HepG2 (cell line): ENCODE results near the gene IFITM10. TPM values are rescaled to one million over a fixed set of nuclear protein-coding genes. Genes with fewer than 3 reads are reported as not detected.

Source experiments
- ATF3 ChIP-seq: sonication (generic); formaldehyde crosslinking; IDR thresholded peaks from 2 replicates; pipeline ENCODE4 v1.4.0; 2020; ENCODE audit warnings: missing genetic modification reagents
- JUN ChIP-seq: sonication (generic); formaldehyde crosslinking; IDR thresholded peaks from 2 replicates; pipeline ENCODE4 v1.4.0; 2020; ENCODE audit warnings: mild to moderate bottlenecking, missing genetic modification reagents
- PHF8 ChIP-seq: sonication (generic); formaldehyde crosslinking; IDR thresholded peaks from 2 replicates; pipeline ENCODE4 v1.5.0; 2020; ENCODE audit warnings: missing genetic modification reagents
- PREB ChIP-seq: sonication (generic); formaldehyde crosslinking; IDR thresholded peaks from 2 replicates; pipeline ENCODE4 v1.4.0; 2020; ENCODE audit warnings: missing genetic modification reagents
- SATB2 ChIP-seq: sonication (generic); formaldehyde crosslinking; IDR thresholded peaks from 2 replicates; pipeline ENCODE4 v1.5.0; 2020; ENCODE audit warnings: missing genetic modification reagents
- SNAPC5 ChIP-seq: sonication (generic); formaldehyde crosslinking; IDR thresholded peaks from 2 replicates; pipeline ENCODE4 v1.8.1; 2023; ENCODE audit warnings: mild to moderate bottlenecking, missing genetic modification reagents, borderline replicate concordance
- SOX6 ChIP-seq, 2 experiments: fragments of 450-650 bp in 1 of 2; sonication (generic) in 1 of 2; formaldehyde crosslinking in 1 of 2; IDR thresholded peaks; 2 replicates each; pipeline versions ENCODE4 v1.4.0 to v1.6.1; 2017 to 2020; ENCODE audit warnings: antibody characterized with exemption in 1 of 2, mild to moderate bottlenecking in 1 of 2, missing genetic modification reagents in 1 of 2
- SPEN ChIP-seq: sonication (generic); formaldehyde crosslinking; IDR thresholded peaks from 2 replicates; pipeline ENCODE4 v1.5.1; 2020; ENCODE audit warnings: low read depth, mild to moderate bottlenecking, missing genetic modification reagents
- STAT6 ChIP-seq: sonication (generic); formaldehyde crosslinking; IDR thresholded peaks from 2 replicates; pipeline ENCODE4 v1.4.0; 2020; ENCODE audit warnings: missing genetic modification reagents, mild to moderate bottlenecking, borderline replicate concordance
- XRCC5 ChIP-seq: fragments of 200-400 bp; formaldehyde crosslinking; optimal IDR thresholded peaks from 2 replicates; pipeline ENCODE3; 2017; ENCODE audit warnings: mild to moderate bottlenecking, low read length
- ZBTB43 ChIP-seq: sonication (generic); formaldehyde crosslinking; conservative IDR thresholded peaks from 2 replicates; pipeline ENCODE4 v1.4.0; 2020; ENCODE audit warnings: missing genetic modification reagents
- ZNF160 ChIP-seq: sonication (generic); formaldehyde crosslinking; IDR thresholded peaks from 2 replicates; pipeline ENCODE4 v1.8.0; 2022; ENCODE audit warnings: mild to moderate bottlenecking, inconsistent platforms, missing genetic modification reagents
- ZNF275 ChIP-seq: sonication (generic); formaldehyde crosslinking; IDR thresholded peaks from 2 replicates; pipeline ENCODE4 v1.8.0; 2022; ENCODE audit warnings: missing genetic modification reagents, mild to moderate bottlenecking, inconsistent platforms, borderline replicate concordance
- ZNF414 ChIP-seq: sonication (generic); formaldehyde crosslinking; IDR thresholded peaks from 2 replicates; pipeline ENCODE4 v1.5.0; 2020; ENCODE audit warnings: missing genetic modification reagents
- ZNF660 ChIP-seq: sonication (generic); formaldehyde crosslinking; IDR thresholded peaks from 2 replicates; pipeline ENCODE4 v1.5.1; 2020; ENCODE audit warnings: mild to moderate bottlenecking, low read depth, missing genetic modification reagents, borderline replicate concordance
- ZNF879 ChIP-seq: sonication (generic); formaldehyde crosslinking; IDR thresholded peaks from 2 replicates; pipeline ENCODE4 v1.8.1; 2023; ENCODE audit warnings: missing genetic modification reagents
- ZXDC ChIP-seq: sonication (generic); formaldehyde crosslinking; IDR thresholded peaks from 2 replicates; pipeline ENCODE4 v1.5.0; 2020; ENCODE audit warnings: mild to moderate bottlenecking, missing genetic modification reagents
- polyA plus RNA-seq, 8 experiments: library from polyadenylated mRNA; depleted of rRNA in 3 of 8; stranded (reverse) in 7 of 8; unstranded in 1 of 8; fragments of >200 nt; fragmentation: Illumina TruSeq in 4 of 8; extraction: Trizol in 4 of 8; gene quantifications; 2 replicates each; pipeline versions ENCODE4 v1.2.1 to v1.2.3, GENCODE V29; 2011 to 2016; ENCODE audit warnings: low read depth in 4 of 8, missing spikeins in 1 of 8, mixed read lengths in 1 of 8; ENCODE audit not compliant: insufficient read depth in 1 of 8
- total RNA-seq, 5 experiments: library from RNA; depleted of rRNA; stranded (reverse); fragments of >200 nt; fragmentation: Illumina TruSeq; extraction: Trizol; gene quantifications; 2 replicates each; pipeline ENCODE4 v1.2.3, GENCODE V29; 2016; ENCODE audit warnings: low read depth in 1 of 5

IFITM10 gene
- total and polyA plus RNA-seq, 2 of the 13 experiments (the other 11 are each of a cell fraction or from before 2014, with no cell fraction given), result 0.09 to 0.13 TPM

GRCh38 chr11:1763796-1764661, 13.6 kb upstream of the IFITM10 start, which contains the start of gene CTSD (continued):
- TF ChIP-seq ZBTB43, result no peak
- TF ChIP-seq SPEN (CRISPR knock-in tag), result peak; percentile 91
- TF ChIP-seq ZNF660 (CRISPR knock-in tag), result no peak
- no peak for TF ChIP-seq PREB (CRISPR knock-in tag)
- TF ChIP-seq XRCC5, result no peak
- no peak for TF ChIP-seq SATB2 (CRISPR knock-in tag)
- peak; percentile 66 for TF ChIP-seq PHF8 (CRISPR knock-in tag)
- TF ChIP-seq SOX6 (IDR thresholded peaks at IDR 0.05), result no peak
- no peak for TF ChIP-seq SOX6 (CRISPR knock-in tag; IDR thresholded peaks at IDR 0.05)
- TF ChIP-seq ZNF414 (CRISPR knock-in tag), result no peak
- TF ChIP-seq STAT6 (CRISPR knock-in tag), result no peak
- TF ChIP-seq SNAPC5 (CRISPR knock-in tag), result no peak
- 0 out of 2 replicates have a peak, but pooled peaks have one; percentile 30 for TF ChIP-seq ZNF160 (CRISPR knock-in tag)
- no peak for TF ChIP-seq ZNF879 (CRISPR knock-in tag)
- TF ChIP-seq ZNF275 (CRISPR knock-in tag), result no peak
- TF ChIP-seq ZXDC (CRISPR knock-in tag), result no peak
- 0 out of 2 replicates have a peak, but pooled peaks have one; percentile 9 for TF ChIP-seq ATF3
- no peak for TF ChIP-seq JUN (CRISPR knock-in tag)
